SK-N-SH treated with all-trans-retinoic acid at 6 μM for 48 hours (cell line): Measurements from ENCODE around the gene SNRNP25.

ENCODE experiments used
- ATAC-seq: fragments of 200-7000 bp; cut with Tn5 transposase; 3 replicates; pipeline ENCODE4 v1.9.1; 2020; ENCODE audit warnings: mild to moderate bottlenecking, moderate library complexity
- ARNTL ChIP-seq: fragments of 450-650 bp; formaldehyde crosslinking; IDR thresholded peaks from 2 replicates; pipeline ENCODE4 v1.5.0; 2020; ENCODE audit warnings: low read depth, mild to moderate bottlenecking, moderate library complexity, borderline replicate concordance
- BACH2 ChIP-seq: fragments of 250-450 bp; sonication (Bioruptor Pico); IDR thresholded peaks from 2 replicates; pipeline ENCODE4 v1.9.0; 2021; ENCODE audit warnings: mild to moderate bottlenecking, borderline replicate concordance
- CREB5 ChIP-seq: fragments of 250-450 bp; sonication (Bioruptor Pico); IDR thresholded peaks from 2 replicates; pipeline ENCODE4 v1.5.1; 2020; ENCODE audit warnings: low read depth, mild to moderate bottlenecking, moderate library complexity
- CSDC2 ChIP-seq: fragments of 250-450 bp; sonication (Bioruptor Pico); IDR thresholded peaks from 2 replicates; pipeline ENCODE4 v1.5.0; 2020; ENCODE audit warnings: mild to moderate bottlenecking, moderate library complexity
- CSRNP3 ChIP-seq: fragments of 250-450 bp; sonication (Bioruptor Pico); IDR thresholded peaks from 2 replicates; pipeline ENCODE4 v1.5.1; 2021; ENCODE audit warnings: mild to moderate bottlenecking, moderate library complexity
- ESRRG ChIP-seq: fragments of 250-450 bp; sonication (Bioruptor Pico); IDR thresholded peaks from 2 replicates; pipeline ENCODE4 v1.6.1; 2021; ENCODE audit warnings: mild to moderate bottlenecking
- GLIS3 ChIP-seq: fragments of 250-450 bp; sonication (Bioruptor Pico); IDR thresholded peaks from 2 replicates; pipeline ENCODE4 v1.5.0; 2020; ENCODE audit warnings: mild to moderate bottlenecking, moderate library complexity
- ISL1 ChIP-seq: fragments of 250-450 bp; sonication (Bioruptor Pico); IDR thresholded peaks from 2 replicates; pipeline ENCODE4 v2.1.2; 2022; ENCODE audit warnings: mild to moderate bottlenecking, moderate library complexity
- OSR1 ChIP-seq: fragments of 250-450 bp; sonication (Bioruptor Pico); IDR thresholded peaks from 2 replicates; pipeline ENCODE4 v1.8.0; 2022; ENCODE audit warnings: moderate library complexity, mild to moderate bottlenecking, inconsistent platforms
- PATZ1 ChIP-seq: fragments of 250-450 bp; sonication (Bioruptor Pico); IDR thresholded peaks from 2 replicates; pipeline ENCODE4 v1.8.0; 2020; ENCODE audit warnings: mild to moderate bottlenecking, moderate library complexity, borderline replicate concordance
- PPARA ChIP-seq: fragments of 250-450 bp; sonication (Bioruptor Pico); IDR thresholded peaks from 2 replicates; pipeline ENCODE4 v1.5.0; 2020; ENCODE audit warnings: mild to moderate bottlenecking, borderline replicate concordance
- SNAI2 ChIP-seq: fragments of 250-450 bp; sonication (Bioruptor Pico); IDR thresholded peaks from 2 replicates; pipeline ENCODE4 v1.5.0; 2020; ENCODE audit warnings: mild to moderate bottlenecking, moderate library complexity
- TCF4 ChIP-seq: fragments of 250-450 bp; sonication (Bioruptor Pico); IDR thresholded peaks from 2 replicates; pipeline ENCODE4 v1.8.0; 2021; ENCODE audit warnings: mild to moderate bottlenecking, moderate library complexity, borderline replicate concordance
- TOX ChIP-seq: fragments of 250-450 bp; sonication (Bioruptor Pico); IDR thresholded peaks from 2 replicates; pipeline ENCODE4 v1.8.0; 2021; ENCODE audit warnings: mild to moderate bottlenecking, moderate library complexity, borderline replicate concordance
- TSHZ2 ChIP-seq: fragments of 250-450 bp; sonication (Bioruptor Pico); IDR thresholded peaks from 2 replicates; pipeline ENCODE4 v1.5.0; 2020; ENCODE audit warnings: mild to moderate bottlenecking, moderate library complexity
- ZC3H10 ChIP-seq: fragments of 250-450 bp; sonication (Bioruptor Pico); IDR thresholded peaks from 2 replicates; pipeline ENCODE4 v1.5.1; 2021; ENCODE audit warnings: mild to moderate bottlenecking, moderate library complexity
- ZFP3 ChIP-seq: fragments of 250-450 bp; sonication (Bioruptor Pico); IDR thresholded peaks from 2 replicates; pipeline ENCODE4 v1.5.0; 2020; ENCODE audit warnings: mild to moderate bottlenecking, moderate library complexity
- ZFP30 ChIP-seq: fragments of 450-650 bp; formaldehyde crosslinking; IDR thresholded peaks from 2 replicates; pipeline ENCODE4 v1.5.0; 2022; ENCODE audit warnings: mild to moderate bottlenecking, moderate library complexity
- ZNF565 ChIP-seq: fragments of 450-650 bp; formaldehyde crosslinking; conservative IDR thresholded peaks from 2 replicates; pipeline ENCODE4 v1.5.0; 2020; ENCODE audit warnings: low read depth, mild to moderate bottlenecking, moderate library complexity
- ZNF8 ChIP-seq: fragments of 450-650 bp; formaldehyde crosslinking; IDR thresholded peaks from 2 replicates; pipeline ENCODE4 v1.5.0; 2020; ENCODE audit warnings: mild to moderate bottlenecking, moderate library complexity

SNRNP25 gene

GRCh38 chr16:61879-62281 is 8.3 kb downstream of the SNRNP25 start (continued):
- TF ChIP-seq PATZ1 (CRISPR knock-in tag) (no peak), TOX (CRISPR knock-in tag) (no peak), ESRRG (CRISPR knock-in tag) (no peak)

- ATAC-seq = no peak
- TF ChIP-seq PATZ1 (CRISPR knock-in tag) = no peak
- no peak for TF ChIP-seq PPARA (CRISPR knock-in tag)
- TF ChIP-seq CREB5 (CRISPR knock-in tag) = no peak
- no peak for TF ChIP-seq GLIS3 (CRISPR knock-in tag)
- no peak for TF ChIP-seq TOX (CRISPR knock-in tag)
Observed at GRCh38 chr16:62283-62967, 8.8 kb downstream of the SNRNP25 start.

- ATAC-seq = no peak
- no peak for TF ChIP-seq ZFP3 (CRISPR knock-in tag)
- TF ChIP-seq ZC3H10 (CRISPR knock-in tag) = no peak
- TF ChIP-seq OSR1 = no peak
- no peak for TF ChIP-seq SNAI2
- no peak for TF ChIP-seq ZFP30 (CRISPR knock-in tag)
- TF ChIP-seq ZNF565 = no peak
- no peak for TF ChIP-seq GLIS3 (CRISPR knock-in tag)
- no peak for TF ChIP-seq PATZ1 (CRISPR knock-in tag)
- TF ChIP-seq CSDC2 (CRISPR knock-in tag) = no peak
- TF ChIP-seq ISL1 (CRISPR knock-in tag) = no peak
- TF ChIP-seq PPARA (CRISPR knock-in tag) = no peak
- TF ChIP-seq TOX (CRISPR knock-in tag) = no peak
- TF ChIP-seq ZNF8 (CRISPR knock-in tag) = no peak
- no peak for TF ChIP-seq CSRNP3 (CRISPR knock-in tag)
- no peak for TF ChIP-seq ARNTL (CRISPR knock-in tag)
- no peak for TF ChIP-seq BACH2 (CRISPR knock-in tag)
- no peak for TF ChIP-seq CREB5 (CRISPR knock-in tag)
- no peak for TF ChIP-seq ESRRG (CRISPR knock-in tag)
- TF ChIP-seq TSHZ2 (CRISPR knock-in tag) = no peak
- no peak for TF ChIP-seq TCF4 (CRISPR knock-in tag)
Observed at GRCh38 chr16:62968-63391, 9.4 kb downstream of the SNRNP25 start.
